ENCODE measurements around the gene TMEM41A.

TMEM41A gene

GRCh38 chr3:185442031-185442430 is 56.8 kb downstream of the TMEM41A start:
- no peak for TF ChIP-seq FOXP2 (optimal IDR thresholded peaks at IDR 0.05; ENCODE audit: borderline replicate concordance, extremely low read depth, extremely low read length, insufficient read depth)
- TF ChIP-seq REST (IDR thresholded peaks at IDR 0.05; ENCODE audit: insufficient read depth in 1 of 2, low read depth in 2 of 2, low read length in 2 of 2) = no peak
- TF ChIP-seq SIN3A (IDR thresholded peaks at IDR 0.05; ENCODE audit: borderline replicate concordance, insufficient read depth, low read length) = no peak
- TF ChIP-seq POLR2AphosphoS5 (IDR thresholded peaks at IDR 0.05; ENCODE audit: low read depth, low read length) = no peak
- TF ChIP-seq TAF1 (IDR thresholded peaks at IDR 0.05; ENCODE audit: borderline replicate concordance, insufficient read depth, low read length) = no peak

GRCh38 chr3:185439745-185440466 is 58.9 kb downstream of the TMEM41A start:
- no peak for TF ChIP-seq REST (IDR thresholded peaks at IDR 0.05; ENCODE audit: insufficient read depth in 1 of 2, low read depth in 2 of 2, low read length in 2 of 2)
- TF ChIP-seq TAF1 (IDR thresholded peaks at IDR 0.05; ENCODE audit: borderline replicate concordance, insufficient read depth, low read length) = no peak
- TF ChIP-seq SIN3A (IDR thresholded peaks at IDR 0.05; ENCODE audit: borderline replicate concordance, insufficient read depth, low read length) = no peak
- TF ChIP-seq FOXP2 (optimal IDR thresholded peaks at IDR 0.05; ENCODE audit: borderline replicate concordance, extremely low read depth, extremely low read length, insufficient read depth) = no peak
- no peak for TF ChIP-seq POLR2AphosphoS5 (IDR thresholded peaks at IDR 0.05; ENCODE audit: low read depth, low read length)

Measured in PFSK-1 (cell line).